H1 (cell line): ENCODE measurements around the gene IQCH.

Experiments used
- ASH2L ChIP-seq: fragments of 200-600, 300-600 bp; sonication (generic); IDR thresholded peaks from one replicate; pipeline ENCODE4 v1.7.1; 2017; ENCODE audit warnings: low read length
- BACH1 ChIP-seq: IDR thresholded peaks from 2 replicates; pipeline ENCODE4 v1.6.1; 2012; ENCODE audit warnings: low read length, improper control_type of control experiment
- CBX5 ChIP-seq: fragments of 300-800, 300-1000 bp; sonication (generic); IDR thresholded peaks from 2 replicates; pipeline ENCODE4 v1.7.1; 2016; ENCODE audit warnings: antibody characterized with exemption, low read length, low read depth
- EZH2 ChIP-seq: fragments of 200-600 bp; sonication (generic); IDR thresholded peaks from 2 replicates; pipeline ENCODE4 v1.7.1; 2012; ENCODE audit warnings: low read depth, mild to moderate bottlenecking, moderate library complexity, low read length, inconsistent platforms; ENCODE audit not compliant: severe bottlenecking
- HDAC2 ChIP-seq, 2 experiments: fragments of 300-600 bp in 1 of 2; sonication (generic) in 1 of 2; IDR thresholded peaks; 2 replicates each; pipeline ENCODE4 v1.6.1; 2011 to 2012; ENCODE audit warnings: low read depth in 2 of 2, low read length in 2 of 2, mild to moderate bottlenecking in 2 of 2, moderate library complexity in 2 of 2, borderline replicate concordance in 1 of 2, inconsistent platforms in 1 of 2
- KDM5A ChIP-seq: fragments of 200-600 bp; IDR thresholded peaks from 2 replicates; pipeline ENCODE4 v1.7.1; 2012; ENCODE audit warnings: mild to moderate bottlenecking, low read length, inconsistent platforms, mixed read lengths
- POLR2A ChIP-seq, 2 experiments: IDR thresholded peaks; 1 replicate in 1 of 2; 2 replicates in 1 of 2; pipeline ENCODE4 v1.6.1; 2011; ENCODE audit warnings: low read depth in 2 of 2, low read length in 2 of 2, mild to moderate bottlenecking in 2 of 2; ENCODE audit errors: control extremely low read depth in 1 of 2
- SP4 ChIP-seq: IDR thresholded peaks from 2 replicates; pipeline ENCODE4 v1.6.1; 2012; ENCODE audit warnings: low read length, inconsistent platforms
- TCF12 ChIP-seq: IDR thresholded peaks from 2 replicates; pipeline ENCODE4 v1.6.1; 2011; ENCODE audit warnings: low read depth, mild to moderate bottlenecking, low read length
- YY1 ChIP-seq: IDR thresholded peaks from 2 replicates; pipeline ENCODE4 v1.6.1; 2011; ENCODE audit warnings: low read depth, mild to moderate bottlenecking, low read length
- TF ChIP-seq, protein P1 (sequence below): IDR thresholded peaks from 2 replicates; pipeline ENCODE4 v1.6.1; 2011; ENCODE audit warnings: low read length, improper control_type of control experiment
- TF ChIP-seq, protein P2 (sequence below), 3 experiments: IDR thresholded peaks; 1 replicate in 2 of 3; 2 replicates in 1 of 3; pipeline versions ENCODE4 v1.5.1 to v1.6.1; 2011; ENCODE audit warnings: low read length in 3 of 3, mild to moderate bottlenecking in 3 of 3, inconsistent platforms in 2 of 3, low read depth in 1 of 3, moderate library complexity in 1 of 3; ENCODE audit not compliant: insufficient read depth in 1 of 3; ENCODE audit errors: control extremely low read depth in 1 of 3

DNA sequence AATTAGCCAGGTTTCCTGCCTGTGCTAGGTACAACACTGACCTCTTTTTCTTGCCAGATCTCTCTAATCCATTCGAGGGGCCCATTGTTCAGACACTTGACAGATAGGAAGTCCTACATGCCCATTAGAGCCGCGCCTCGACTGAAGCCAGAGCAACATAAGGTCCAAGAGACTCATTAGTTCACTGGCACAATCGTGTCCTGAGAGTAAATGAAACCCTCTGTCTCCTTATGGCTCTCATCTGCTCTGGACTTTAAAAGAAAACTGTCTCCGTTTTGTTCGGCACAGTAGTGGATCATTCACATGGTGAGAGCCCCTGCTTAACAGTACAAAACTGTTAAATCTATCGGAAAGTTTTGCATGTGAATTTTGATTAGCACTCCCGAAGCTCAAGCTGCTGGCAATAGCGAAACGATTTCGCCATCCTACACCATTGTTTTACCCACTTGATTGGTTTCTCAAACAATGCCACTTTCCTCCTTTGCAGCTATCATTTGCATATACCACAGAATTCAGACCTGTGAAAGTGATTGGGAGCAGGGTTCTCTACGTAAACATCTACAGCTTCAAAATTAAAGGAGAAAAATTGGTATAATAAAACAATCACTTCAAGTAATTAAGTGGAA, 247.4 kb downstream of the IQCH start:
- TF ChIP-seq SP4 (no peak), KDM5A (no peak), CBX5 (no peak), TCF12 (no peak), ASH2L (no peak), BACH1 (no peak), YY1 (no peak), POLR2A (IDR thresholded peaks at IDR 0.05; ENCODE audit: control extremely low read depth in 1 of 2, low read depth in 2 of 2, low read length in 2 of 2) (no peak), EZH2 (no peak), HDAC2 (IDR thresholded peaks at IDR 0.05; ENCODE audit: borderline replicate concordance in 1 of 2, low read depth in 2 of 2, low read length in 2 of 2) (no peak)
- TF ChIP-seq, protein P1, sequence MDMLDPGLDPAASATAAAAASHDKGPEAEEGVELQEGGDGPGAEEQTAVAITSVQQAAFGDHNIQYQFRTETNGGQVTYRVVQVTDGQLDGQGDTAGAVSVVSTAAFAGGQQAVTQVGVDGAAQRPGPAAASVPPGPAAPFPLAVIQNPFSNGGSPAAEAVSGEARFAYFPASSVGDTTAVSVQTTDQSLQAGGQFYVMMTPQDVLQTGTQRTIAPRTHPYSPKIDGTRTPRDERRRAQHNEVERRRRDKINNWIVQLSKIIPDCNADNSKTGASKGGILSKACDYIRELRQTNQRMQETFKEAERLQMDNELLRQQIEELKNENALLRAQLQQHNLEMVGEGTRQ, result no peak
- TF ChIP-seq, protein P2, sequence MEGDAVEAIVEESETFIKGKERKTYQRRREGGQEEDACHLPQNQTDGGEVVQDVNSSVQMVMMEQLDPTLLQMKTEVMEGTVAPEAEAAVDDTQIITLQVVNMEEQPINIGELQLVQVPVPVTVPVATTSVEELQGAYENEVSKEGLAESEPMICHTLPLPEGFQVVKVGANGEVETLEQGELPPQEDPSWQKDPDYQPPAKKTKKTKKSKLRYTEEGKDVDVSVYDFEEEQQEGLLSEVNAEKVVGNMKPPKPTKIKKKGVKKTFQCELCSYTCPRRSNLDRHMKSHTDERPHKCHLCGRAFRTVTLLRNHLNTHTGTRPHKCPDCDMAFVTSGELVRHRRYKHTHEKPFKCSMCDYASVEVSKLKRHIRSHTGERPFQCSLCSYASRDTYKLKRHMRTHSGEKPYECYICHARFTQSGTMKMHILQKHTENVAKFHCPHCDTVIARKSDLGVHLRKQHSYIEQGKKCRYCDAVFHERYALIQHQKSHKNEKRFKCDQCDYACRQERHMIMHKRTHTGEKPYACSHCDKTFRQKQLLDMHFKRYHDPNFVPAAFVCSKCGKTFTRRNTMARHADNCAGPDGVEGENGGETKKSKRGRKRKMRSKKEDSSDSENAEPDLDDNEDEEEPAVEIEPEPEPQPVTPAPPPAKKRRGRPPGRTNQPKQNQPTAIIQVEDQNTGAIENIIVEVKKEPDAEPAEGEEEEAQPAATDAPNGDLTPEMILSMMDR (IDR thresholded peaks at IDR 0.05; ENCODE audit: control extremely low read depth in 1 of 3, insufficient read depth in 1 of 3, low read depth in 1 of 3, low read length in 3 of 3), result no peak
